GM12891 (cell line): ENCODE data around the gene C16orf87.

ENCODE experiments used
- DNase-seq: peaks from one replicate; pipeline ENCODE4 v3.0.0; 2011; ENCODE audit warnings: low spot score; ENCODE audit not compliant: insufficient read length
- FAIRE-seq: peaks from 2 replicates; lab custom pipeline; 2011; peaks lifted over from hg19 to GRCh38; lab: Jason Lieb, UNC
- PAX5 ChIP-seq: IDR thresholded peaks from 2 replicates; pipeline ENCODE4 v1.6.1; 2011; ENCODE audit warnings: low read length, moderate library complexity, mild to moderate bottlenecking; ENCODE audit not compliant: insufficient read depth, severe bottlenecking
- POLR2A ChIP-seq: IDR thresholded peaks from 2 replicates; pipeline ENCODE4 v1.6.1; 2011; ENCODE audit warnings: low read depth, low read length, control low read depth
- POLR2AphosphoS5 ChIP-seq: IDR thresholded peaks from 2 replicates; pipeline ENCODE4 v1.6.1; 2011; ENCODE audit warnings: low read depth, low read length, control low read depth
- POU2F2 ChIP-seq: IDR thresholded peaks from 2 replicates; pipeline ENCODE4 v1.6.1; 2011; ENCODE audit warnings: low read depth, mild to moderate bottlenecking, control low read depth, low read length, moderate library complexity
- SPI1 ChIP-seq: IDR thresholded peaks from 2 replicates; pipeline ENCODE4 v1.6.1; 2011; ENCODE audit warnings: low read depth, low read length, control low read depth
- TAF1 ChIP-seq: IDR thresholded peaks from 2 replicates; pipeline ENCODE4 v1.6.1; 2011; ENCODE audit warnings: low read depth, low read length, control low read depth

C16orf87 gene

GRCh38 chr16:46765050-46765449, 65.9 kb downstream of the C16orf87 start:
- TF ChIP-seq POLR2AphosphoS5 (no peak), PAX5 (peak; percentile 25)
- FAIRE-seq (no peak), DNase-seq (no peak)

GRCh38 chr16:46763147-46763546, 67.8 kb downstream of the C16orf87 start:
- DNase-seq (no peak), FAIRE-seq (no peak)
- TF ChIP-seq POU2F2: no peak
- no peak for TF ChIP-seq SPI1
- no peak for TF ChIP-seq PAX5
- no peak for TF ChIP-seq POLR2A
- TF ChIP-seq POLR2AphosphoS5: no peak
- no peak for TF ChIP-seq TAF1

- DNase-seq (no peak), FAIRE-seq (no peak)
- TF ChIP-seq TAF1 (no peak), POU2F2 (no peak), SPI1 (no peak), POLR2AphosphoS5 (no peak), POLR2A (no peak), PAX5 (no peak)
Observed at GRCh38 chr16:46762583-46762982, 68.4 kb downstream of the C16orf87 start.

- no peak for DNase-seq
- no peak for TF ChIP-seq SPI1
- no peak for TF ChIP-seq POU2F2
- no peak for TF ChIP-seq PAX5
- TF ChIP-seq POLR2AphosphoS5: no peak
- no peak for FAIRE-seq
Observed at GRCh38 chr16:46759309-46759708, 71.7 kb downstream of the C16orf87 start.

GRCh38 chr16:46757339-46758050, 73.5 kb downstream of the C16orf87 start:
- DNase-seq: no peak
- TF ChIP-seq SPI1 (no peak), PAX5 (no peak), TAF1 (no peak), POLR2A (no peak), POLR2AphosphoS5 (no peak), POU2F2 (no peak)
- no peak for FAIRE-seq

GRCh38 chr16:46756772-46757171, 74.2 kb downstream of the C16orf87 start:
- TF ChIP-seq SPI1: no peak
- TF ChIP-seq POLR2AphosphoS5: no peak
- TF ChIP-seq TAF1: no peak
- TF ChIP-seq PAX5: no peak
- TF ChIP-seq POU2F2: no peak
- TF ChIP-seq POLR2A: no peak
- DNase-seq (no peak), FAIRE-seq (no peak)

GRCh38 chr16:46753015-46753414, 78.0 kb downstream of the C16orf87 start:
- TF ChIP-seq POLR2A (no peak), SPI1 (no peak), POU2F2 (no peak), POLR2AphosphoS5 (no peak)

GRCh38 chr16:46751381-46751780, 79.6 kb downstream of the C16orf87 start:
- DNase-seq (no peak), FAIRE-seq (no peak)
- TF ChIP-seq POLR2A (no peak), TAF1 (no peak), POU2F2 (no peak), SPI1 (no peak), PAX5 (no peak), POLR2AphosphoS5 (no peak)

More at GRCh38 chr16:46753015-46753414, 78.0 kb downstream of the C16orf87 start:
- FAIRE-seq (no peak), DNase-seq (no peak)

- DNase-seq (no peak), FAIRE-seq (peak; percentile 73)
- TF ChIP-seq POU2F2: no peak
- TF ChIP-seq POLR2AphosphoS5: no peak
- no peak for TF ChIP-seq POLR2A
- no peak for TF ChIP-seq SPI1
- no peak for TF ChIP-seq TAF1
- no peak for TF ChIP-seq PAX5
Observed at GRCh38 chr16:46748775-46749705, 81.9 kb downstream of the C16orf87 start.
